Measurements from ENCODE around the gene CTNNA3.

The CTNNA3 gene

GRCh38 chr10:66234872-66235271, 1461.1 kb downstream of the CTNNA3 start (continued):
- no peak for TF ChIP-seq ZNF280D (tag by site-specific recombination; IDR thresholded peaks at IDR 0.05)
- TF ChIP-seq ZNF610 (tag by site-specific recombination; IDR thresholded peaks at IDR 0.05; ENCODE audit: borderline replicate concordance) = no peak

GRCh38 chr10:66228887-66229286, 1467.1 kb downstream of the CTNNA3 start:
- Histone ChIP-seq H3K27ac (ENCODE audit: extremely low read depth, low read depth, low read length) (no peak overlapping the region), H3K4me1 (ENCODE audit: control insufficient read depth, insufficient read depth, low read length) (no peaks in the 10 kb centered on the region), H3K9me3 (ENCODE audit: control insufficient read depth, insufficient read depth, low read depth, low read length) (no peaks in the 10 kb centered on the region), H3K36me3 (ENCODE audit: control insufficient read depth in 2 of 2, insufficient read depth in 1 of 2, low read length in 2 of 2) (no peaks in the 10 kb centered on the region), H3K4me3 (ENCODE audit: low read depth, low read length) (no peak overlapping the region)
- POLR2A ChIA-PET = no interaction called here
- TF ChIP-seq PRDM2 (tag by site-specific recombination; IDR thresholded peaks at IDR 0.05; ENCODE audit: borderline replicate concordance) = no peak
- CTCF ChIA-PET = no interaction called here

GRCh38 chr10:66223656-66224055, 1472.3 kb downstream of the CTNNA3 start:
- Histone ChIP-seq H3K4me3 (ENCODE audit: low read depth, low read length) (no peak overlapping the region), H3K9me3 (ENCODE audit: control insufficient read depth, insufficient read depth, low read depth, low read length) (no peaks in the 10 kb centered on the region), H3K36me3 (ENCODE audit: control insufficient read depth in 2 of 2, insufficient read depth in 1 of 2, low read length in 2 of 2) (no peaks in the 10 kb centered on the region), H3K27ac (ENCODE audit: extremely low read depth, low read depth, low read length) (no peak overlapping the region), H3K4me1 (ENCODE audit: control insufficient read depth, insufficient read depth, low read length) (no peaks in the 10 kb centered on the region)
- ChIA-PET POLR2A (no interaction called here), CTCF (no interaction called here)
- TF ChIP-seq ZNF664 (tag by site-specific recombination; IDR thresholded peaks at IDR 0.05) (no peak), MZF1 (tag by site-specific recombination; IDR thresholded peaks at IDR 0.05; ENCODE audit: borderline replicate concordance) (no peak)

GRCh38 chr10:66222462-66223046, 1473.4 kb downstream of the CTNNA3 start:
- H3K4me1 ChIP-seq (ENCODE audit: control insufficient read depth, insufficient read depth, low read length) = no peaks in the 10 kb centered on the region
- H3K36me3 ChIP-seq (ENCODE audit: control insufficient read depth in 2 of 2, insufficient read depth in 1 of 2, low read length in 2 of 2) = no peaks in the 10 kb centered on the region
- no peak overlapping the region for H3K4me3 ChIP-seq (ENCODE audit: low read depth, low read length)
- H3K27ac ChIP-seq (ENCODE audit: extremely low read depth, low read depth, low read length) = no peak overlapping the region
- CTCF ChIA-PET = no interaction called here
- TF ChIP-seq ZNF366 (tag by site-specific recombination; conservative IDR thresholded peaks at IDR 0.05) = peak; percentile 38
- no peak for TF ChIP-seq GLIS2 (tag by site-specific recombination; IDR thresholded peaks at IDR 0.05)
- TF ChIP-seq ZNF701 (tag by site-specific recombination; IDR thresholded peaks at IDR 0.05) = no peak
- no peak for TF ChIP-seq ATF2 (tag by site-specific recombination; IDR thresholded peaks at IDR 0.05; ENCODE audit: low read depth)
- TF ChIP-seq PRDM1 (tag by site-specific recombination; IDR thresholded peaks at IDR 0.05) = 0 out of 2 replicates have a peak, but pooled peaks have one; percentile 25
- no peaks in the 10 kb centered on the region for H3K9me3 ChIP-seq (ENCODE audit: control insufficient read depth, insufficient read depth, low read depth, low read length)
- POLR2A ChIA-PET = no interaction called here
